HEK293T (cell line): ENCODE data around the gene IL2.

Experiments used
- CTCF ChIA-PET: fragments of 350-600 bp; formaldehyde crosslinking; extraction: SDS; loops from one replicate; lab custom pipeline; 2021; ENCODE audit warnings: antibody characterized with exemption, inconsistent platforms; lab: Yijun Ruan, JAX
- POLR2A ChIA-PET: fragments of 350-600 bp; formaldehyde crosslinking; extraction: SDS; loops from one replicate; lab custom pipeline; 2020; ENCODE audit warnings: antibody characterized with exemption, inconsistent platforms; lab: Yijun Ruan, JAX
- DNase-seq: peaks from one replicate; pipeline ENCODE4 v3.0.0; 2012; ENCODE audit warnings: mixed read lengths; ENCODE audit errors: extremely low spot score
- ARNT ChIP-seq: fragments of 450-650 bp; IDR thresholded peaks from 2 replicates; pipeline ENCODE4 v1.6.1; 2017; ENCODE audit warnings: mild to moderate bottlenecking
- BHLHE40 ChIP-seq: fragments of 450-650 bp; IDR thresholded peaks from 2 replicates; pipeline ENCODE4 v1.6.1; 2016; ENCODE audit warnings: mild to moderate bottlenecking, moderate library complexity, borderline replicate concordance
- CTBP1 ChIP-seq: fragments of 450-650 bp; IDR thresholded peaks from 2 replicates; pipeline ENCODE4 v1.6.1; 2016; ENCODE audit warnings: borderline replicate concordance
- ELF4 ChIP-seq: fragments of 450-650 bp; IDR thresholded peaks from 2 replicates; pipeline ENCODE4 v1.6.1; 2017; ENCODE audit warnings: antibody characterized with exemption
- FOXA1 ChIP-seq: fragments of 450-650 bp; IDR thresholded peaks from 2 replicates; pipeline ENCODE4 v1.6.1; 2016; ENCODE audit warnings: mild to moderate bottlenecking
- FOXK2 ChIP-seq: fragments of 450-650 bp; IDR thresholded peaks from 2 replicates; pipeline ENCODE4 v1.6.1; 2016; ENCODE audit warnings: mild to moderate bottlenecking
- FOXM1 ChIP-seq: fragments of 450-650 bp; IDR thresholded peaks from 2 replicates; pipeline ENCODE4 v1.6.1; 2017; ENCODE audit warnings: mild to moderate bottlenecking, borderline replicate concordance
- HDGF ChIP-seq: fragments of 450-650 bp; IDR thresholded peaks from 2 replicates; pipeline ENCODE4 v1.6.1; 2017; ENCODE audit warnings: antibody characterized with exemption, borderline replicate concordance
- L3MBTL2 ChIP-seq: fragments of 450-650 bp; conservative IDR thresholded peaks from 2 replicates; pipeline ENCODE4 v1.6.1; 2016; ENCODE audit warnings: mild to moderate bottlenecking
- LEF1 ChIP-seq: fragments of 450-650 bp; IDR thresholded peaks from 2 replicates; pipeline ENCODE4 v1.6.1; 2017; ENCODE audit warnings: mild to moderate bottlenecking, borderline replicate concordance
- NFRKB ChIP-seq: fragments of 450-650 bp; IDR thresholded peaks from 2 replicates; pipeline ENCODE4 v1.6.1; 2016; ENCODE audit warnings: mild to moderate bottlenecking, moderate library complexity
- SP1 ChIP-seq: fragments of 450-650 bp; IDR thresholded peaks from 2 replicates; pipeline ENCODE4 v1.6.1; 2017
- SUZ12 ChIP-seq: fragments of 450-650 bp; IDR thresholded peaks from 2 replicates; pipeline ENCODE4 v1.6.1; 2016; ENCODE audit warnings: mild to moderate bottlenecking
- TARDBP ChIP-seq: fragments of 450-650 bp; IDR thresholded peaks from 2 replicates; pipeline ENCODE4 v1.6.1; 2016
- ZNF384 ChIP-seq: fragments of 450-650 bp; IDR thresholded peaks from 2 replicates; pipeline ENCODE4 v1.6.1; 2016
- TF ChIP-seq, protein P1 (sequence below): fragments of 450-650 bp; IDR thresholded peaks from 2 replicates; pipeline ENCODE4 v1.6.1; 2016

Gene IL2

DNA sequence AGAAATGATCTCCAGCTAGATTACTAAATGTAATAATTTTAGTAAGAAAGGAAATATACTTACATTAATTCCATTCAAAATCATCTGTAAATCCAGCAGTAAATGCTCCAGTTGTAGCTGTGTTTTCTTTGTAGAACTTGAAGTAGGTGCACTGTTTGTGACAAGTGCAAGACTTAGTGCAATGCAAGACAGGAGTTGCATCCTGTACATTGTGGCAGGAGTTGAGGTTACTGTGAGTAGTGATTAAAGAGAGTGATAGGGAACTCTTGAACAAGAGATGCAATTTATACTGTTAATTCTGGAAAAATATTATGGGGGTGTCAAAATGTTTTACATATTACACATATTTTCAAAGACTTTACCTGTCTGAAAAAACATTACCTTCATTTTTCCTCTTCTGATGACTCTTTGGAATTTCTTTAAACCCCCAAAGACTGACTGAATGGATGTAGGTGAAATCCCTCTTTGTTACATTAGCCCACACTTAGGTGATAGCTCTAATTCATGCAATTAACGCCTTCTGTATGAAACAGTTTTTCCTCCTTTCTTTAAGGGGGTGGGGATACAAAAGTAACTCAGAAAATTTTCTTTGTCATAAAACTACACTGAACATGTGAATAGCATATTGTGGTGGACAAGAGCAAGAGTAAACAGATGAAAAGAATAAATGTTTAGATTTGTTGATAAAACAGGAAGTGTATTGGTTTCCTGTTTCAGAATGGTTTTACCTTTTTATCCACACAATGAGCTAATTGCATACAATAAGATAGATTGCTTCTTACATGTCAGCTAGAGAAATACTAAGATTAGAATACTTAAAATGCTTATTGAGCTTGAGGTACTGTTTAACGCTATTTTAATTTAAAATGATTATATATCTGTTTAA, at the start of gene IL2:
IL2 (minus strand) TSS at position 495 of the 886 bp plus-strand sequence; CDS start at position 210, 285 bp downstream.
- no peak for DNase-seq
- POLR2A ChIA-PET, result no interaction called here
- TF ChIP-seq FOXM1 (no peak), ARNT (no peak), SUZ12 (no peak), FOXA1 (no peak)
- TF ChIP-seq, protein P1, sequence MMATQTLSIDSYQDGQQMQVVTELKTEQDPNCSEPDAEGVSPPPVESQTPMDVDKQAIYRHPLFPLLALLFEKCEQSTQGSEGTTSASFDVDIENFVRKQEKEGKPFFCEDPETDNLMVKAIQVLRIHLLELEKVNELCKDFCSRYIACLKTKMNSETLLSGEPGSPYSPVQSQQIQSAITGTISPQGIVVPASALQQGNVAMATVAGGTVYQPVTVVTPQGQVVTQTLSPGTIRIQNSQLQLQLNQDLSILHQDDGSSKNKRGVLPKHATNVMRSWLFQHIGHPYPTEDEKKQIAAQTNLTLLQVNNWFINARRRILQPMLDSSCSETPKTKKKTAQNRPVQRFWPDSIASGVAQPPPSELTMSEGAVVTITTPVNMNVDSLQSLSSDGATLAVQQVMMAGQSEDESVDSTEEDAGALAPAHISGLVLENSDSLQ, result no peak
- CTCF ChIA-PET, result interaction anchor here (0.6 kb wide), 1 partner anchor 154 kb away, joined by 5 read pairs; no protein-coding TSS in a partner anchor

DNA sequence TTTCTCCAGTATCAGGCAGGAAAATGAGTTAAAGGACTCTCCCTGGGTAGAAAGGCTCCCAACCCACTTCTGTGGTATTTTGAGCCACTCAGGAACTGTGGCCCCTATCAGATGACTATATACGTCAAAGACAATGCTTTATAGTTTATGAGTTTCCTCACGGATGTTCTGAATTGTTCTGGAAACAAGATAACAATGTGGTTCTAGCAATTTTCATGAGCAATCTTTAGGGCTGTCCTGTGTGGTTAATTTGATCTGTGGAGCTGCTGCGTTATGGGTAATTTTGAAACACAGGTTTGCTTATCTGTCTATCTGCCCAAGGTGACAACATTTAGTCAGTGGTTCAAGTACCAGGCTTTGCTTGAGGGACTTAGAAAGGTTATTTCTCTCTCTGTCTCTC, 46.7 kb upstream of the IL2 start:
- POLR2A ChIA-PET, result no interaction called here
- DNase-seq, result no peak
- TF ChIP-seq ARNT (no peak), NFRKB (no peak), FOXA1 (no peak), HDGF (no peak), L3MBTL2 (no peak), FOXK2 (no peak), SP1 (no peak), FOXM1 (no peak), ZNF384 (no peak), ELF4 (no peak)
- CTCF ChIA-PET, result no interaction called here

DNA sequence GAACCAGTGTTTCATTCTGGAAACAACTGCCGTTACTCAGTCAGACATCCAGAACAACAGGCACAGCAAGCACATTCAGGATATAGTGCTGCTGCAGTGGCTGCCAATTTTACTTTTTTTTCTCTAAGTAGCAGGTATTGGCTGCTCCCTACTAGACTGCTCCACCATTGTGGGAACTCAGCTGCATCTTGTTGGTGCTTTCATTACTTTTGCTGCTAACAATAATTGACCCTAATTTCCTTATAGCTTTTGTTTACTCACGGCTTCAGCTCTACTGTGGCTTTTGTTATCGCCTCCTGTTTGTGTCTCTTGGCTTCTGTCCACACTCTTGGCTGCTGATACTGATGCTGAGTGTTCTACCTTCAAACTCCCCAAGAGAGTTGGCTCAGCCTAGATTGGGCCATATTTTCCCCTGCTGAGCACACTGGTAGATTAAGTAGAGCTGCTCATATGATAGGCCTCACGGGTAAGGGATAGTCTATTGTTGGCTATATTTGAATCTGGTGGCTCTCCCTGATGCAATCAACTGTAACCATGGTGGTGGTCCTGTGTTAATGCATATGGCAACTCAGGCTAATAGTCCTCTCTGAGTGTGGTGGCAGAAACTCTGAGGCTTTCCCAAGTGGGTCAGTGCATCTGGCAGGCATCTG, 44.5 kb upstream of the IL2 start:
- CTCF ChIA-PET, result no interaction called here

DNA sequence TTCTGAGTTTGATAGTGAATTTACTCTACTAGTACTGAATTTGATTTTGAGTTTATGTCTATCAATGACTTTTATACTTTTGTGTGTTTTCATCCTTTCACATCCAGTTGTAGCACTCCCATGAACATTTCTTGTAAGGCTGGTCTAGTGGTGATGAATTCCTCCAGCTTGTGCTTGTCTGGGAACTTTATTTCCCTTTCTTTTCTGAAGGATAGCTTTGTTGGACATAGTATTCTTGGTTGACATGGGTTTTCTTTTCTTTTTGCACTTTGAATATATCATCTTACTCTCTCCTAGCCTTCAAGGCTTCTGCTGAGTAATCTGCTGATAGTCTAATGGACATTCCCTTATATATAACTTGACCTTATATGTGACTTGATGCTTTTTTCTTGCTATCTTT, 32.5 kb upstream of the IL2 start:
- no peak for DNase-seq
- TF ChIP-seq LEF1 (no peak), SUZ12 (no peak), HDGF (no peak)
- ChIA-PET POLR2A (no interaction called here), CTCF (no interaction called here)

More for the DNA sequence above, 44.5 kb upstream of the IL2 start:
- DNase-seq, result no peak
- POLR2A ChIA-PET, result no interaction called here
- TF ChIP-seq CTBP1 (no peak), FOXK2 (no peak), ARNT (no peak), SP1 (no peak), ELF4 (no peak), L3MBTL2 (no peak), SUZ12 (no peak), BHLHE40 (no peak), NFRKB (no peak), HDGF (no peak), TARDBP (no peak), ZNF384 (no peak), LEF1 (no peak), FOXM1 (no peak), FOXA1 (no peak)
- TF ChIP-seq, protein P1, result no peak

DNA sequence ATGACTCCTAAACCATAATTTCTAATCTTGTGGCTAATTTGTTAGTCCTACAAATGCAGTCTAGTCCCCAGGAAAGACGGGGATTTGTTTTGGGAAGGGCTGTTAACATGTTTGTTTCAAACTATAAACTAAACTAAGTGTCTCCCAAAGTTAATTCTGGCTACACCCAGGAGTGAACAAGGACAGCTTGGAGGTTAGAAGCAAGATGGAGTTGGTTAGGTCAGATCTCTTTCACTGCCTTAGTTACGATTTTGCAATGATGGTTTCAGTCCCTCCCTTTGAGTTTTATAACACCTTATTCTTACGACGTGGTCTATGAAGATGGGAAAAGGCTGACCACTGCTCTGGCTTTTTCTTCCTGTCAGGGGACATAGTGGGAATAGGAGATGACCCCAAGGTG, 27.0 kb upstream of the IL2 start:
- ChIA-PET CTCF (no interaction called here), POLR2A (no interaction called here)
- no peak for TF ChIP-seq SUZ12
- TF ChIP-seq FOXA1, result no peak
- no peak for TF ChIP-seq SP1
- TF ChIP-seq NFRKB, result no peak
- TF ChIP-seq L3MBTL2, result no peak
- no peak for TF ChIP-seq BHLHE40
- TF ChIP-seq ELF4, result no peak
- TF ChIP-seq HDGF, result no peak
- TF ChIP-seq ZNF384, result no peak
- DNase-seq, result no peak

DNA sequence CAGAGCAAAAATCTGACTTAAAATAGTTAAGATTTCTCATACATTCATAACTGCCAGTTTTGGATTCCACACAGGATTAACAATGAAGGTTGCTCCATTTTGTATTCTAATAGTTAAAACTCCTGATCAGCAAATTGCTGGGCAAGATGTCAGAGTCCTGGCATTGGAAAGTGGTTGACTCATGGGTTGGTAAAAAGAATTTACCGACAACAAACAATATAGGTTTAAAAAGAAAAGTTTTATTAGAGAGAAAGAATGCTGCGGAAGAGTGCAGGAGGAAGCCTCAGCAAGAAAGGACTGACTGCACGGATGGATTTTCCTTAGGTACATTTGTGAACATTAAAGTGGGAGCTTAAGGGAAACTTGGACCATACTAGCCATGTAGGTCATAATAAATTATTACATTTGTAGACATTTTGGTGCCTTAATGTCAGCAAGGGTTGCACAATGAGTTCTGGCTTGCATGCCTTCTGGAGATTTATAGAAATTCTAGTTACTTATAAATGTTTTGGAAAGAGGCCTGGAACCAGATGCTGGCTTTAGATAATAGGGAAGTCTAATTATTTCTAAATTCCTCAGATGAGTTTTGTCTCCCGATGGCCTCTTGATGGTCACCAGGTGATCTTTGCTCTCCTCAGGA, 25.4 kb upstream of the IL2 start:
- ChIA-PET CTCF (no interaction called here), POLR2A (no interaction called here)
- DNase-seq, result no peak
- TF ChIP-seq FOXA1 (no peak), NFRKB (no peak), BHLHE40 (no peak), FOXM1 (no peak), LEF1 (no peak)
